OCI-M1 (cell line): Measurements from ENCODE around the gene ZNF600.
"Not testable (repeated sequence)": the region's sequence is repeated elsewhere in the genome, so short reads cannot be mapped to it uniquely, and the experiment has no call there.

Source experiments
- DNase-seq: peaks from one replicate; lab custom pipeline; 2025; lab: John Stamatoyannopoulos, UW

Gene ZNF600

GRCh38 chr19:52741951-52742485, 44.6 kb downstream of the ZNF600 start:
- DNase-seq, result no peak

DNA sequence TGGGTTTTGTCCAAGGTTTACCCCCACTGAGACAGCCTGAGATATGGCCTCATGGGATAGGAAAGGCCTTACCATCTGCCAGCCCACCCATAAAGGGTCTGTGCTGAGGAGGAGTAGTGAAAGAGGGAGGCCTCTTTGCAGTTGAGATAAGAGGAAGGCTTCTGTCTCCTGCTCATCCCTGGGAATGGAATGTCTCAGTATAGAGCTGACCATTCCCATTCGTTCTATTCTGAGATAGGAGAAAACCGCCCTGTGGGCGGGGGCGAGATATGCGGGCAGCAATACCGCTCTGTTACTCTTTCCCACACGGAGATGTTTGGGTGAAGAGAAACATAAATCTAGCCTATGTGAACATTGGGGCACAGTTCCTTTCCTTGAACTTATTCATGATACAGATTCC, 45.2 kb downstream of the ZNF600 start:
- DNase-seq, result not testable (repeated sequence)

DNA sequence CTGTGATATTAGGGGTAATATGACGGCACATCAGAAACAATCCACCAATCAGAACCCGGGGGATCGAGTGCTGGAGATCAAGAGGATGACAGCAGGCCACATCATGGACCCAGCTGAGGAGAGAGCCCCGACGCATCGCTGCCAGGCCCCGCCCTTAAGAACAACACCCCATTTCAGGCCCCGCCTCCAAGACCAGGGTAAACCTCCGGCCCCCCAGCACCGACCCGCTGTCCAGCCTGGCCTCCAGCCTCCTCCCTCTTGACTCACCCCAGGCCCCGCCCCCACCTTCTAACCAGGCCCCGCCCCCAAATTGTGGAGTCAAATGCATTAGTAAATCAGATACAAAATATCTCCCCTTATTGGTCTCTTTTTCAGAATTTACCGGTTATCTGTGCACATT, 47.0 kb downstream of the ZNF600 start:
- DNase-seq, result no peak

- no peak for DNase-seq
Observed at GRCh38 chr19:52735734-52736133, 50.9 kb downstream of the ZNF600 start.

GRCh38 chr19:52734893-52735661, 51.5 kb downstream of the ZNF600 start, which contains the start of gene ZNF611:
ZNF611 (minus strand) TSS chr19:52735044; CDS start chr19:52715894, 19,150 bp downstream.
- peak; percentile 99 for DNase-seq

DNA sequence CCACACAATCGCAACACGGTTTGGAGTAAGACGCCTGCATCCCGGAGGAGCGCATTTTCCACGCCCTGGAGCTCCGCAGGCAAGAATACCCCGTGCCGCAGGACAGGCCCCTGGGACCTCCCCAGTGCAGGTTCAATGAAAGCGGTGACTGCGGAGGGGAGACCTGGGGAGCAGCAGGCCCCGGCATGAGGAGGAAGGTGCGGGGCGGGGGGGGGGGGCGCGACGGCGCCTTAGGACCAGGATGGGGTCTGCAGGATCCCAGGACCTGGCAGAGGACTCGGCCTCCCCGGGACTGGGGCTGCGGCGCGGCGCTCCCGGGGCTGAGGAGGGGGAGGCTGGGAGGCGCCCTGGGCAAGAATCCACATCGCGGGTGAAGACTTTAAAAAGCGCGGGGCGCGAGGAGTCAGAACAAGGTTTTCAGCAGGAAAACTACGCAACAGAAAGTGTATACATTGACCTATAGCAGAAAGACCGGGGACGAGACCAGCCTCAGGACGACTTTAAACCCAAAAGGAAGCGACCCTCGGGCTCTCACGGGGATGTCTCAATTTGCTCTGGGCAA, 52.2 kb downstream of the ZNF600 start:
- no peak for DNase-seq

GRCh38 chr19:52726051-52726450, 60.5 kb downstream of the ZNF600 start:
- not testable (repeated sequence) for DNase-seq

- no peak for DNase-seq
Observed at GRCh38 chr19:52725528-52725961, 61.0 kb downstream of the ZNF600 start.

- peak; percentile 64 for DNase-seq
Observed at GRCh38 chr19:52724701-52725514, 61.7 kb downstream of the ZNF600 start.

- DNase-seq, result peak; percentile 90
Observed at GRCh38 chr19:52723907-52724598, 62.5 kb downstream of the ZNF600 start.

GRCh38 chr19:52722062-52723003, 64.3 kb downstream of the ZNF600 start:
- no peak for DNase-seq

DNA sequence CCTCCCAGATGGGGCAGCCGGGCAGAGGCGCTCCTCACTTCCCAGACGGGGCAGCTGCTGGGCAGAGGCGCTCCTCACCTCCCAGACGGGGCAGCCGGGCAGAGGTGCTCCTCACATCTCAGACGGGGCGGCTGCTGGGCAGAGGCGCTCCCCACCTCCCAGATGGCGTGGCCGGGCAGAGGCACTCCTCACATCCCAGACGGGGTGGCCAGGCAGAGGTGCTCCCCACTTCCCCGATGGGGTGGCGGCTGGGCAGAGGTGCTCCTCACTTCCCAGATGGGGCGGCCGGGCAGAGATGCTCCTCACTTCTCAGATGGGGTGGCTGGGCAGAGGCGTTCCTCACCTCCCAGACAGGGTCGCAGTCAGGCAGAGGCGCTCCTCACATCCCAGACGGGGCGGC, 66.0 kb downstream of the ZNF600 start:
- DNase-seq, result not testable (repeated sequence)

DNA sequence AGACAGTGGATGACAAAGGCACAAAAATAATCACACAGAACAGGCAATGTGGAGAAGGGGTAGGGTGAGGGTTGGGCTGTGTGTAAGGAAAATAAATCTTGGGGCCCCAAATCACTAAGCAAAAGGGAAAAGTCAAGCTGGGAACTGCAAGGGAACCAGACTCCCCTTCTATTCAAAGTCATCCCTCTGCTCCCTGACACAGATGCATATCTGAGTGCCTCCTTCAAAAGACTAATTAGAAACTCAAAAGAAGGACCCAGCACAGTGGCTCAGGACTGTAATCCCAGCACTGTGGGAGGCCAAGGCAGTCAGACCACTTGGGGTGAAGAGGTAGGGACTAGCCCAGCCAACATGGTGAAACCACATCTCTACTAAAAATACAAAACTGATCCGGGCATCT, 70.1 kb downstream of the ZNF600 start:
- DNase-seq, result no peak

GRCh38 chr19:52715902-52716301, 70.7 kb downstream of the ZNF600 start:
- not testable (repeated sequence) for DNase-seq

DNA sequence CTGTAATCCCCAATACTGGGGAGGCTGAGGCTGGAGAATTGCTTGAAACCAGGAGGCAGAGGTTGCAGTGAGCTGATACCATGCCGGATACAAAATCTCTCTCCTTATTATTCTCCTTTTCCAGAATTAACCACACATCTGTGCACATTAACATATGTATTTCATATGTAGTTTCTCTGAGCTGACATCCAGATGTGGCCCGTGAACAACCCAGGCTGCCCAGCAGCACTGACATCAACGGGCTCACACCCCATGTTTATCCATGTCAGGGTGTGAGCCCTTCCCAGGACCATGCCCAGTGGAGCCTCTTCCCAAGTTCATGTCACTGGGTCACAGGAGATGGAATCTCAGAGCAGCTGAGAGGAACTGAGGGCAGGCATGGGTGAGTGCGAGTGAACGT, 71.3 kb downstream of the ZNF600 start:
- DNase-seq, result not testable (repeated sequence)
